Placental epithelial cell (primary cell): ENCODE measurements around the gene PHYKPL. TPM values are rescaled to one million over a fixed set of nuclear protein-coding genes. Genes with fewer than 3 reads are reported as not detected.

Source experiments
- total RNA-seq: library from RNA; depleted of rRNA; stranded (reverse); fragments of >200 nt; gene quantifications from 2 replicates; pipeline ENCODE4 v1.2.3, GENCODE V29; 2012

Gene PHYKPL
- total RNA-seq, result 43.3 and 63.2 TPM in 2 replicates

DNA sequence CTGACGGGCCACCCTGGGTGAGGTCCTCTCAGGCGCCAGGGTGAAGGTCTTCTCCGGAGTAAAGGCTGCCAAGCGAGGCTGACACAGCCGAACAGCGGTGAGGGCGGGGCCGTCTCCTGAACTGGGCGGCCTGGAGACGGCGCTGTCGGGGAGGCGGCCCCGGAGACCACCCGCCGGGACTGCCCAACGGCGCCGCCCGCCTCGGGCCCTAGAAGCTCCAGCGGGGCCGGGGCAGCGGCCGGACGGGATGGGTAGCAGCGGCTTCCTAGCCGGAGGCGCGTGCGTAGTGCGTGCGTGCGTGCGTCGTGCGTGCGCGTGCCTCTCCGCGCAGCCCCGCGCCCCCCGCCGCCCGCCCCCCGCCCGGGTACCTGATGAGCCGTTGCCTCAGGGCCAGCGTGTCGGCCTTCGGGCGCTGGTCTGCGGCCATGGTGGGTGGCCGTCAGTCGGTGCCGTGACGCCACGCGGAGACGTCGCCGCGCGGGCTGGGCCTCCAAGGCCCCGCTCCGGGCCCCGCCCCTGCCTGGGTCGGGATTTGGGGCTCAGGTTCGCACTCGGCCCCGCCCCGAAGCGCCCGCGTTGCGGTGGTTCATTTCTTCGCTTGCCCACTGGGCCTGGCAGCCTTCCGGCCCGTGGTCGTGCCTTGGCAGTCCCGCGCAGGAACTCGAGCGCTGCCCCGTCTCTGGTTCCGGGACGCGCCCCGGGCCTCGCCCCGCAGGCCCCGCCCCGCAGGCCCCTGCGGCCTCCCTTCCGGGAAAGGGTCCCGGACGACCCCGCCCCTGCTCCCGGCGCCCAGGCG, at the start of gene PHYKPL:
Gene PHYKPL (minus strand): TSS at position 679 of the 796 bp plus-strand sequence. CDS start 252 bp downstream, at position 427.

GRCh38 chr5:178204182-178204934, 28.2 kb downstream of the PHYKPL start, which contains the start of gene HNRNPAB:
HNRNPAB (plus strand) TSS chr5:178204533; CDS start chr5:178204838, 305 bp downstream.

GRCh38 chr5:178187014-178187413, 45.6 kb downstream of the PHYKPL start, which contains the start of gene GMCL2:
GMCL2 (minus strand) TSS chr5:178187371; CDS start chr5:178187299, 72 bp downstream.

Other genes with a start within 250 kb of the PHYKPL start
- gene PROP1, start 236.6 kb downstream of the PHYKPL start, total RNA-seq, result not detected in 2 replicates
- 0.39 and 0.54 TPM in 2 replicates for gene N4BP3, start 119.3 kb downstream of the PHYKPL start, total RNA-seq
- gene RMND5B, start 101.8 kb downstream of the PHYKPL start, total RNA-seq, result 13.3 and 21.0 TPM in 2 replicates
- gene NHP2, start 78.9 kb downstream of the PHYKPL start, total RNA-seq, result 55.4 and 145 TPM in 2 replicates
- gene GMCL2, start 45.4 kb downstream of the PHYKPL start, total RNA-seq, result not detected in 2 replicates
- gene HNRNPAB, start 28.3 kb downstream of the PHYKPL start, total RNA-seq, result 36.1 and 46.3 TPM in 2 replicates